Breast epithelium (tissue), 3 donors: ENCODE data around the gene ICAM4.
"Not testable (repeated sequence)": the region's sequence is repeated elsewhere in the genome, so short reads cannot be mapped to it uniquely, and the experiment has no call there.

Experiments used
- POLR2A ChIP-seq: fragments of 450-650 bp; IDR thresholded peaks from one replicate; pipeline ENCODE4 v1.6.1; 2016; ENCODE audit warnings: antibody characterized with exemption, mild to moderate bottlenecking, moderate library complexity
- TF ChIP-seq, protein P1 (sequence below), 3 donors: fragments of 450-650 bp; IDR thresholded peaks; one replicate each; pipeline ENCODE4 v1.5.1; 2016 to 2017; ENCODE audit warnings: antibody characterized with exemption in 3 of 3, mild to moderate bottlenecking in 3 of 3, moderate library complexity in 3 of 3

DNA sequence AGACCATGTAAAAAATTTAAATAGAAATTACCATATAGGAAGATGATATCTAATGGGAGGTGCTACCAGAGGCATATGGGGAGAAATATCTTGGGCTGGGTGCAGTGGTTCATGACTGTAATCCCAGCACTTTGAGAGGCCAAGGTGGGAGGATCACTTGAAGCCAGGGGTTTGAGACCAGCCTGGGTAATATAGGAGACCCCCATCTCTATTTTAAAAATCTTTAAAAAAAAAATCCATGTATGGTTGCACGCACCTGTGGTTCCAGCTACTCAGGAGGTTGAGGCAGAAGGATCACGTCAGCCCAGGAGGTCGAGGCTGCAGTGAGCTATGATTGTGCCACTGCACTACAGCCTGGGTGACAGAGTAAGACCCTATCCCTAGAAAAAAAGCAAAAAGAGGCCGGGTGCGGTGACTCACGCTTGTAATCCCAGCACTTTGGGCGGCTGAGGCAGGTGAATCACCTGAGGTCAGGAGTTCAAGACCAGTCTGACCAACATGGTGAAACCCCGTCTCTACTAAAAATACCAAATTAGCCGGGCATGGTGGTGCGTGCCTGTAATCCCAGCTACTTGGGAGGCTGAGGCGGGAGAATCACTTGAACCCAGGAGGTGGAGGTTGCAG lies 44.8 kb upstream of the ICAM4 start:
- not testable (repeated sequence) for TF ChIP-seq POLR2A
- TF ChIP-seq, protein P1, sequence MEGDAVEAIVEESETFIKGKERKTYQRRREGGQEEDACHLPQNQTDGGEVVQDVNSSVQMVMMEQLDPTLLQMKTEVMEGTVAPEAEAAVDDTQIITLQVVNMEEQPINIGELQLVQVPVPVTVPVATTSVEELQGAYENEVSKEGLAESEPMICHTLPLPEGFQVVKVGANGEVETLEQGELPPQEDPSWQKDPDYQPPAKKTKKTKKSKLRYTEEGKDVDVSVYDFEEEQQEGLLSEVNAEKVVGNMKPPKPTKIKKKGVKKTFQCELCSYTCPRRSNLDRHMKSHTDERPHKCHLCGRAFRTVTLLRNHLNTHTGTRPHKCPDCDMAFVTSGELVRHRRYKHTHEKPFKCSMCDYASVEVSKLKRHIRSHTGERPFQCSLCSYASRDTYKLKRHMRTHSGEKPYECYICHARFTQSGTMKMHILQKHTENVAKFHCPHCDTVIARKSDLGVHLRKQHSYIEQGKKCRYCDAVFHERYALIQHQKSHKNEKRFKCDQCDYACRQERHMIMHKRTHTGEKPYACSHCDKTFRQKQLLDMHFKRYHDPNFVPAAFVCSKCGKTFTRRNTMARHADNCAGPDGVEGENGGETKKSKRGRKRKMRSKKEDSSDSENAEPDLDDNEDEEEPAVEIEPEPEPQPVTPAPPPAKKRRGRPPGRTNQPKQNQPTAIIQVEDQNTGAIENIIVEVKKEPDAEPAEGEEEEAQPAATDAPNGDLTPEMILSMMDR (IDR thresholded peaks at IDR 0.05): not testable (repeated sequence)
